ENCODE data around the gene ZNF282.
A peak's percentile ranks its signal among the peaks of the same experiment; 100 is the strongest.

ZNF282 gene

GRCh38 chr7:149191851-149192250 is 3.5 kb upstream of the ZNF282 start:
- Histone ChIP-seq H3K27me3 (ENCODE audit: control insufficient read depth in 1 of 2, insufficient read depth in 2 of 2, low read length in 2 of 2) (no peaks in the 10 kb centered on the region), H3K9ac (ENCODE audit: low read length in 2 of 2) (no peak overlapping the region), H3K4me3 (ENCODE audit: low read length in 2 of 2) (no peak overlapping the region), H3K4me1 (ENCODE audit: control insufficient read depth, insufficient read depth, low read length) (peaks cover 11% of the 10 kb centered on the region), H3K27ac (ENCODE audit: low read length) (no peak overlapping the region), H3K36me3 (ENCODE audit: control insufficient read depth in 2 of 2, insufficient read depth in 2 of 2, low read length in 2 of 2) (no peaks in the 10 kb centered on the region), H3K9me3 (ENCODE audit: control insufficient read depth in 2 of 2, low read length in 2 of 2) (no peaks in the 10 kb centered on the region)

GRCh38 chr7:149194799-149195179 is 557 bp upstream of the ZNF282 start:
- H3K27me3 ChIP-seq (ENCODE audit: control insufficient read depth in 1 of 2, insufficient read depth in 2 of 2, low read length in 2 of 2), result no peaks in the 10 kb centered on the region
- peaks cover 15% of the 10 kb centered on the region for H3K4me1 ChIP-seq (ENCODE audit: control insufficient read depth, insufficient read depth, low read length)
- peak overlapping the region; percentile 76 for H3K27ac ChIP-seq (ENCODE audit: low read length)
- peak overlapping the region; percentile 75 to 79 for H3K9ac ChIP-seq (ENCODE audit: low read length in 2 of 2)
- H3K36me3 ChIP-seq (ENCODE audit: control insufficient read depth in 2 of 2, insufficient read depth in 2 of 2, low read length in 2 of 2), result peaks cover 13 to 14% of the 10 kb centered on the region in 2 donors
- peak overlapping the region; percentile 73 to 87 for H3K4me3 ChIP-seq (ENCODE audit: low read length in 2 of 2)
- no peaks in the 10 kb centered on the region for H3K9me3 ChIP-seq (ENCODE audit: control insufficient read depth in 2 of 2, low read length in 2 of 2)

- Histone ChIP-seq H3K27me3 (ENCODE audit: control insufficient read depth in 1 of 2, insufficient read depth in 2 of 2, low read length in 2 of 2) (no peaks in the 10 kb centered on the region), H3K9me3 (ENCODE audit: control insufficient read depth in 2 of 2, low read length in 2 of 2) (no peaks in the 10 kb centered on the region), H3K4me3 (ENCODE audit: low read length in 2 of 2) (peak overlapping the region; percentile 87 to 90), H3K4me1 (ENCODE audit: control insufficient read depth, insufficient read depth, low read length) (peaks cover 15% of the 10 kb centered on the region), H3K36me3 (ENCODE audit: control insufficient read depth in 2 of 2, insufficient read depth in 2 of 2, low read length in 2 of 2) (peaks cover 22 to 25% of the 10 kb centered on the region in 2 donors), H3K9ac (ENCODE audit: low read length in 2 of 2) (peak overlapping the region; percentile 88 to 93), H3K27ac (ENCODE audit: low read length) (peak overlapping the region; percentile 53)
Measured at GRCh38 chr7:149196151-149196704, 882 bp downstream of the ZNF282 start.

GRCh38 chr7:149196705-149197171 is 1.4 kb downstream of the ZNF282 start:
- Histone ChIP-seq H3K36me3 (ENCODE audit: control insufficient read depth in 2 of 2, insufficient read depth in 2 of 2, low read length in 2 of 2) (peaks cover 25% of the 10 kb centered on the region in 2 donors), H3K4me3 (ENCODE audit: low read length in 2 of 2) (peak overlapping the region; percentile 87 to 90), H3K9me3 (ENCODE audit: control insufficient read depth in 2 of 2, low read length in 2 of 2) (no peaks in the 10 kb centered on the region), H3K27me3 (ENCODE audit: control insufficient read depth in 1 of 2, insufficient read depth in 2 of 2, low read length in 2 of 2) (no peaks in the 10 kb centered on the region), H3K9ac (ENCODE audit: low read length in 2 of 2) (peak overlapping the region; percentile 88 to 93), H3K27ac (ENCODE audit: low read length) (peak overlapping the region; percentile 53), H3K4me1 (ENCODE audit: control insufficient read depth, insufficient read depth, low read length) (peaks cover 15% of the 10 kb centered on the region)

- Histone ChIP-seq H3K9ac (ENCODE audit: low read length in 2 of 2) (no peak overlapping the region), H3K9me3 (ENCODE audit: control insufficient read depth in 2 of 2, low read length in 2 of 2) (no peaks in the 10 kb centered on the region), H3K4me3 (ENCODE audit: low read length in 2 of 2) (no peak overlapping the region), H3K27ac (ENCODE audit: low read length) (no peak overlapping the region), H3K27me3 (ENCODE audit: control insufficient read depth in 1 of 2, insufficient read depth in 2 of 2, low read length in 2 of 2) (no peaks in the 10 kb centered on the region), H3K4me1 (ENCODE audit: control insufficient read depth, insufficient read depth, low read length) (peaks cover 15% of the 10 kb centered on the region), H3K36me3 (ENCODE audit: control insufficient read depth in 2 of 2, insufficient read depth in 2 of 2, low read length in 2 of 2) (peaks cover 27% of the 10 kb centered on the region in 2 donors)
Measured at GRCh38 chr7:149197675-149198074, 2.3 kb downstream of the ZNF282 start.

GRCh38 chr7:149198161-149198816 is 2.9 kb downstream of the ZNF282 start:
- Histone ChIP-seq H3K9ac (ENCODE audit: low read length in 2 of 2) (no peak overlapping the region), H3K36me3 (ENCODE audit: control insufficient read depth in 2 of 2, insufficient read depth in 2 of 2, low read length in 2 of 2) (peaks cover 32 to 33% of the 10 kb centered on the region in 2 donors), H3K4me3 (ENCODE audit: low read length in 2 of 2) (no peak overlapping the region), H3K9me3 (ENCODE audit: control insufficient read depth in 2 of 2, low read length in 2 of 2) (no peaks in the 10 kb centered on the region), H3K27me3 (ENCODE audit: control insufficient read depth in 1 of 2, insufficient read depth in 2 of 2, low read length in 2 of 2) (no peaks in the 10 kb centered on the region), H3K4me1 (ENCODE audit: control insufficient read depth, insufficient read depth, low read length) (peaks cover 15% of the 10 kb centered on the region), H3K27ac (ENCODE audit: low read length) (no peak overlapping the region)

GRCh38 chr7:149199234-149199995 is 4.1 kb downstream of the ZNF282 start:
- Histone ChIP-seq H3K4me1 (ENCODE audit: control insufficient read depth, insufficient read depth, low read length) (peaks cover 15% of the 10 kb centered on the region), H3K27ac (ENCODE audit: low read length) (no peak overlapping the region), H3K9me3 (ENCODE audit: control insufficient read depth in 2 of 2, low read length in 2 of 2) (no peaks in the 10 kb centered on the region), H3K36me3 (ENCODE audit: control insufficient read depth in 2 of 2, insufficient read depth in 2 of 2, low read length in 2 of 2) (peaks cover 38 to 43% of the 10 kb centered on the region in 2 donors), H3K27me3 (ENCODE audit: control insufficient read depth in 1 of 2, insufficient read depth in 2 of 2, low read length in 2 of 2) (no peaks in the 10 kb centered on the region), H3K9ac (ENCODE audit: low read length in 2 of 2) (no peak overlapping the region), H3K4me3 (ENCODE audit: low read length in 2 of 2) (no peak overlapping the region)

- peaks cover 61 to 68% of the 10 kb centered on the region in 2 donors for H3K36me3 ChIP-seq (ENCODE audit: control insufficient read depth in 2 of 2, insufficient read depth in 2 of 2, low read length in 2 of 2)
- peak overlapping the region; percentile 18 for H3K27ac ChIP-seq (ENCODE audit: low read length)
Measured at GRCh38 chr7:149202831-149203231, 7.5 kb downstream of the ZNF282 start.

GRCh38 chr7:149205690-149206381 is 10.5 kb downstream of the ZNF282 start:
- Histone ChIP-seq H3K9me3 (ENCODE audit: control insufficient read depth in 2 of 2, low read length in 2 of 2) (no peaks in the 10 kb centered on the region), H3K27ac (ENCODE audit: low read length) (no peak overlapping the region), H3K4me3 (ENCODE audit: low read length in 2 of 2) (no peak overlapping the region), H3K27me3 (ENCODE audit: control insufficient read depth in 1 of 2, insufficient read depth in 2 of 2, low read length in 2 of 2) (no peaks in the 10 kb centered on the region), H3K9ac (ENCODE audit: low read length in 2 of 2) (no peak overlapping the region), H3K36me3 (ENCODE audit: control insufficient read depth in 2 of 2, insufficient read depth in 2 of 2, low read length in 2 of 2) (peaks cover 62 to 70% of the 10 kb centered on the region in 2 donors), H3K4me1 (ENCODE audit: control insufficient read depth, insufficient read depth, low read length) (no peaks in the 10 kb centered on the region)

More at GRCh38 chr7:149202831-149203231, 7.5 kb downstream of the ZNF282 start:
- Histone ChIP-seq H3K9me3 (ENCODE audit: control insufficient read depth in 2 of 2, low read length in 2 of 2) (no peaks in the 10 kb centered on the region), H3K27me3 (ENCODE audit: control insufficient read depth in 1 of 2, insufficient read depth in 2 of 2, low read length in 2 of 2) (no peaks in the 10 kb centered on the region), H3K4me1 (ENCODE audit: control insufficient read depth, insufficient read depth, low read length) (no peaks in the 10 kb centered on the region), H3K9ac (ENCODE audit: low read length in 2 of 2) (no peak overlapping the region), H3K4me3 (ENCODE audit: low read length in 2 of 2) (peak overlapping the region in 1 of 2 donors; percentile 8)

GRCh38 chr7:149207324-149208035 is 12.1 kb downstream of the ZNF282 start:
- Histone ChIP-seq H3K9me3 (ENCODE audit: control insufficient read depth in 2 of 2, low read length in 2 of 2) (no peaks in the 10 kb centered on the region), H3K4me1 (ENCODE audit: control insufficient read depth, insufficient read depth, low read length) (no peaks in the 10 kb centered on the region), H3K27me3 (ENCODE audit: control insufficient read depth in 1 of 2, insufficient read depth in 2 of 2, low read length in 2 of 2) (no peaks in the 10 kb centered on the region), H3K4me3 (ENCODE audit: low read length in 2 of 2) (no peak overlapping the region), H3K36me3 (ENCODE audit: control insufficient read depth in 2 of 2, insufficient read depth in 2 of 2, low read length in 2 of 2) (peaks cover 69 to 75% of the 10 kb centered on the region in 2 donors), H3K9ac (ENCODE audit: low read length in 2 of 2) (no peak overlapping the region), H3K27ac (ENCODE audit: low read length) (no peak overlapping the region)
